Cortex of kidney (tissue), 1 donor: ENCODE data around the gene GPAT2.
"Not testable (repeated sequence)": the region's sequence is repeated elsewhere in the genome, so short reads cannot be mapped to it uniquely, and the experiment has no call there.

Experiments
- DNase-seq: peaks from one replicate; lab custom pipeline; 2025; lab: John Stamatoyannopoulos, UW

Gene GPAT2, protein sequence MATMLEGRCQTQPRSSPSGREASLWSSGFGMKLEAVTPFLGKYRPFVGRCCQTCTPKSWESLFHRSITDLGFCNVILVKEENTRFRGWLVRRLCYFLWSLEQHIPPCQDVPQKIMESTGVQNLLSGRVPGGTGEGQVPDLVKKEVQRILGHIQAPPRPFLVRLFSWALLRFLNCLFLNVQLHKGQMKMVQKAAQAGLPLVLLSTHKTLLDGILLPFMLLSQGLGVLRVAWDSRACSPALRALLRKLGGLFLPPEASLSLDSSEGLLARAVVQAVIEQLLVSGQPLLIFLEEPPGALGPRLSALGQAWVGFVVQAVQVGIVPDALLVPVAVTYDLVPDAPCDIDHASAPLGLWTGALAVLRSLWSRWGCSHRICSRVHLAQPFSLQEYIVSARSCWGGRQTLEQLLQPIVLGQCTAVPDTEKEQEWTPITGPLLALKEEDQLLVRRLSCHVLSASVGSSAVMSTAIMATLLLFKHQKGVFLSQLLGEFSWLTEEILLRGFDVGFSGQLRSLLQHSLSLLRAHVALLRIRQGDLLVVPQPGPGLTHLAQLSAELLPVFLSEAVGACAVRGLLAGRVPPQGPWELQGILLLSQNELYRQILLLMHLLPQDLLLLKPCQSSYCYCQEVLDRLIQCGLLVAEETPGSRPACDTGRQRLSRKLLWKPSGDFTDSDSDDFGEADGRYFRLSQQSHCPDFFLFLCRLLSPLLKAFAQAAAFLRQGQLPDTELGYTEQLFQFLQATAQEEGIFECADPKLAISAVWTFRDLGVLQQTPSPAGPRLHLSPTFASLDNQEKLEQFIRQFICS

GRCh38 chr2:96034792-96035191, at the start of gene GPAT2:
Gene GPAT2 (minus strand): TSS chr2:96034916. CDS start chr2:96032359, 2,557 bp downstream.
- DNase-seq = not testable (repeated sequence)

GRCh38 chr2:96083989-96084857, 49.5 kb upstream of the GPAT2 start:
- no peak for DNase-seq

GRCh38 chr2:96083064-96083939, 48.6 kb upstream of the GPAT2 start:
- no peak for DNase-seq

- no peak for DNase-seq
Measured at GRCh38 chr2:96082211-96083063, 47.7 kb upstream of the GPAT2 start.

DNA sequence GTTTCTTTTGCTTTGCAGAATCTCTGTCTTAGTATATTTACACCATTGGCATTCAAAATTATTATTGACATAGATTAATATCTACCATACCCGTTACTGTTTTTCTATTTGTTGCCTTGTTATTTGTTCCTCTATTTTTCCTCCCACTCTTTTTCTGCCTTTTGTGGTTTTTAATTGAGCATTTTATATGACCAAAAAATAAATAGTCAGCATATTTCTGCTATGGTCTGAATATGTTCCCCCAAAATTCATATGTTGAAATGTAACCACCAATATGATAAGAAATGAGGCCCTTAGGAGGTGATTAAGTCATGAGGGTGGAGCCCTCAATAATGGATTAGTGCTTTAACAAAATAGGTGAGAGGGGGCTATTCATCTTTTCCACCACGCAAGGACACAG, 46.3 kb upstream of the GPAT2 start:
- no peak for DNase-seq

DNA sequence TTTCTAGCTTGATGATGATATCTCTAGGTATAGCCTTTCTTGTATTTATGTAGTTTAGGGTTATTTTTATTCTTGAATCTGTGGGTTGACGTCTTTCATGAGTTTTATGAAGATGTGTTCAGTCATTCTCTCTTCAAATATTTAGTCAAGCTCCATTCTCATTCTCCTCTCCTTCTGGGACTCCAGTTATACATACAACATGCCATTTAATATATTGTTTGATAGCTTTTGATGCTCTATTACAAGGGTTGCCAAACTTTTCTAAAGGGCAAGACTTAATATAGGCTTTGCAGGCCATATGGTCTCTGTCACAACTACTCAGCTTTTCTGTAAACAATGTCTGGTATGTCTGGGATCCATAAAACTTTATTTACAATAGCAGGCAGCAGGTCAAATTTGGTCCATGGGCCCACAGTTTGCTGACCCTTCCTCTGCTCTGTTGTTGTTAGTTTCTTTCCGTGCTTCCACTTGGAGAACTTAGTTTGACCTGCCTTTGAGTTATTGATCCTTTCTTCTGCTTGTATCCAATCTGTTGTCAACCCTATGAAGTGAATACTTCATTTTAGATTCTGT, 40.6 kb upstream of the GPAT2 start:
- DNase-seq = no peak

GRCh38 chr2:96074156-96074555, 39.4 kb upstream of the GPAT2 start:
- DNase-seq = no peak

DNA sequence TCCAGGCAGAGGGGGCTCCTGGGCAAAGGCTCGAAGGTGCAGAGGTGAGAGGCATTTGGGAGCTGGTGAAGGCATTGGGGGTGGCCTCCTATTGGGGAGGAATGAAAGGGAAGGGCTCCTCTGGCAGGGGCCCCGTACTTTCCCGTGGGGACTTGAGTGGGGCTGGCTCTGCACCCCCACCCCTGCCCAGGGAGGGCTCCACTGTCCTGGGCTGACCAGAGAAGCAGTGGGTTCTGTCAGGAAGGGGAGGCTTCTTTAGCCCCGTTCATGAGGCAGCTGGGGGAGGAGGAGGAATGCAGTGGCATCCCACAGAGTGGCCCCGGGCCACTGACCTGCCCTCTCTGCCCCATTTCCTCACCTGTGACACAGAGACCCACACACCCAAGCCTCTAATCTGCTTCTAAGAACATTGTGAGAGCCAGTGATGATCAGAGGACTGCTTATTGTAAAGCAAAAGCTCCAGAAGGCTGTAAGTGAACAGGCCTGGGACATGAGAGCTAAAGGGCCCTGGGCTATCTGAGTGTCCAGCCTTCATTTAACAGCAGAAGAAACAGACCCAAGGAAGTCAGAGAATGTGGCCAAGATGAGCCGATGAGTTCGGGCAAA, 38.6 kb upstream of the GPAT2 start:
- no peak for DNase-seq

DNA sequence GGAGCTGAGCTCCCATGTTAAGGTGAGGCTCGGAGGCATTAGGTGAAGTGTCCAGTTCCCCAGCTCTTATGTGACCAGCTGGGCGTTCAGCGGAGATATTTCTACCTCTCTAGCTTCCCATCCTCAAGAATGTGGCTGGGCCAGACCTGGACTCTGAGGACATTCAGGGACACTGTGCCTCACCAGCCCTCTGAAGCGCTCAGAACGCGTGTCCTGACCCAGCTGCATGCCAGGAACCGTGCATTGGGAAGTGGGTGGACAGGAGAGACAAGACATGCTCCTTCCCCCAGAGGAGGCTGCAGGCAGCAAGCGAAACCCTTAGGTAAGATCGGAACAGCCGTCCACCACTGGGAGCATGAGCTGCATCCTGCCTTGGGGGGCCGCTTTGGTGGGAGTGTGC, 38.0 kb upstream of the GPAT2 start:
- DNase-seq = no peak

DNA sequence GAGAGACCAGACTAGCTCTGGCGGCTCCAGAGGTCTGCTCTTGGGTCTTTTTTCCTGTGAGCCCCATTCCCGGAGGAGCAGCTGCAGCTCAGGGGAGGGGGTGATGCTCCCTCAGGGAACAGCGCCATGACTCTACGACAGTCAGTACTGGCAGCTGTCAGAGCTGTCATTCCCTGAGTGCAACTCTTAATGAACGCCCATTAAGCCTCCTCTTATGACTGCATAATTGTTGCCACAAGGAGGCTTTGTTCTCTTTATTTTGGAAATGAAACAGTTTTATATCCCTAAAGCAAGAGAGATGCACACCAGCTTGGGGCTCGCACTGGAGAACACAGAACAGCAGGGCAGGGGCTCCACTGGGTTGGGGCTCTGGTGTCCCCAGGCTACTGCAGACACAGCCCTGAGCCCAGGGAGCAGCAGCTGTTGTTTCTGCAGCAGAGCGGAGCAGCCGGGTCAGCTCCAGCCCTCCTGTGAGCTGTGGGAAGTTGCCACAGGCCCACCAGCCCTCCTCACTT, 37.3 kb upstream of the GPAT2 start:
- DNase-seq = not testable (repeated sequence)

DNA sequence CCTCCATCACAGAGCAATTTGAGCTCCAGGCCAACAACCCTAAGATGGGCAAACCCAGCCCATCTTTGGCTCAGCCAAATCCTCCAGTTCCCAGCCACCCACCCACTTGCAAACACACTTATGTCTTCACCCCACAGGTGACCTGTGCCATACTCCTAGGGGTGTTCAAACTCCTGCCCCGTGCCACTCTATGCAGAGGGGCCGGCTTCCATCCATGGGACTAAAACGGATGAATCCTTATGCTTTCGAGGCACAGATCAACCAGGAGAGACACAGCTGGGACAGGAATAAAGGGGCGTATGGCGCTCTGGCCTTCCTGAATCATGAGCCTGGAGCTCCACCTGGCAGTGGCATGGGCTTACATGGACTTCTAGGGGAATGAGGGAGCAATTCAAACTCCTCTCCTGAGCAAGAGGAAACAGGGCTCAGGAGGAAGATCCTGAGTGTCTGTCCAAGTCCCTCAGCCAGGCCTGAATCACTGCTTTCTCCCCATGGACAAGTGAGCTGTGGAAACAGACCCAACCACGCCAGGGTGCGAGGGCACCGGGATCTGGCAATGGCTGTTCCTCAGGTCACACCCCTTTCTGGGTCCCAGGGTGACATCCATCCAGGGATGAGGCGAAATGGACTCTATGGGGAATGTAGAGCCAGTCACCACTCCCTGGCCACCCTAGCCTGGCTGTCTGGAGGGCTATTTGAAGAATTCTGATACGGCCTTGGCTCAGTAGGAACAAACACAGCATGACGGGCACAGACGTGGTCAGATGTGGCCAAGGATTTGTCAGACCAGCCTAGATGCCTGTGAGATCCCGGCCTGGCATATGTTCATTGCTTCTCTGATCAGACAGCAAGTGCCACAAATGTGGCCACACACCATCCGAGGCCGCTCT, 36.6 kb upstream of the GPAT2 start:
- DNase-seq = not testable (repeated sequence)

DNA sequence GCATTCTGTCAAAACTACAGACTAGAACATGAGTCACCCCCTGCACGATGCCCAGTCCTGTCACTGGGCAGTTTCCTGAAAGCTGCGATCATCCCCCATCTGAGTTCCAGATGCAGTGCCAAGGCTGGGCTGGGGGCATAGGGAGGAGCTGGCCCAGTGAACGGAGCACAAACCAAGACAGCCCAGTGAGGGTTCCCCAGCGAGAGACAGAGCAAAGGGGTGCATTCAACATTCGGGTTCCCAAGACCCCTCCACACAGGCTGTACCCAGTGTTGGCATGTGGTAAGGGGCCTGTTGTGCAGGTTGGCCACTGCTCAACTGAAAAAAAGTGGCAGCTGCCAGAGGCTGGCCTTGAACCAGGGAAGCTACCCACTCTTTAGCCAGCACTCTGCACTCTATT, 35.6 kb upstream of the GPAT2 start:
- DNase-seq = not testable (repeated sequence)

DNA sequence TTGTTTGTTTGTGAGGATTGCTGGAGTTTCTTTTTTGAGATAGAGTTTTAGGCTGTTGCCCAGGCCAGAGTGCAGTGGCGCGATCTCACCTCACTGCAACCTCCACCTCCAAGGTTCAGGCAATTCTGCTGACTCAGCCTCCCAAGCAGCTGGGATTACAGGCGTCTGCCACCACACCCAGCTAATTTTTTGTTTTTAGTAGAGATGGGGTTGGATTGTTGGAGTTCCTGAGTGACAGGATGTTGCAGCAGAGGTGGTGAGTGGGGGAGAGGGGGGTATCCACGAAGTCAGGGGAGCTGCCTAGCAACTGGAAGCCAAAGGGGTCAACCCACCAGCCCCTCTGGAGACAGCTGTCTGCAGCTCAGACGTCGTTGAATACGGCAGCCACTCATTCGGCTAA, 35.2 kb upstream of the GPAT2 start:
- not testable (repeated sequence) for DNase-seq

DNA sequence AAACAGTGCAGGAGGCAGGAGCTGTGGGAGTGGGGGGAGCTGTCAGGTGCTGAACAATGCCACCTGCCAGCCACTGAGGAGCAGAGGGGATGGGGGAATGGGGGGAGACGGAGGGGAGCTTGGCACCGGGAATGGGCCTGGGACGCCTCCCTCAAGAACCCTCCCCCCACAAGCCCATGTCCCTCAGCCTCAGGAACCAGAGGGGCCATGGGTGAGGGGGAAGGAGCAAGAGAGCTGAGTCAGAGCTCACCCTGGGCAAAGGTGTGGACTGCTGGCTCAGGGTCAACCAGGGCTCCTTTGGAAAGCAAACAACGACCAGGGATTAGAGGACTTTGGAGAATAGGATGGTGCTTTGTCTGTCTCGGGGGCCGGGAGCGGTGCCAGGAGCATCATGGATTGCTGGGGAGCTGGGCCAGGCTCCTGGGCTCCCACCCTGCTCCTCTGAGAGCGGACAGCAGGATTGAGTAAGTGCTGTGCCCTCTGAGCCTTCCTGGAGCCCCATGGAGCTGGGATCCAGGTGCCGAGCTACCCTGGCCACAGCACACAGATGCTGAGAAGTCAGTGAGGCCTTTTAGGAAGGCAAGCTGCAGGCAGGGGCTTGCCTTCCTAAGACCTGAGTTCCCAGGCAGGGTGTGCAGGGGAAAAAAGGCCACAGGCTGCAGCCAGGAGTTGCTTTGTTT, 33.3 kb upstream of the GPAT2 start:
- not testable (repeated sequence) for DNase-seq

- DNase-seq = not testable (repeated sequence)
Measured at GRCh38 chr2:96067098-96067660, 32.5 kb upstream of the GPAT2 start.

DNA sequence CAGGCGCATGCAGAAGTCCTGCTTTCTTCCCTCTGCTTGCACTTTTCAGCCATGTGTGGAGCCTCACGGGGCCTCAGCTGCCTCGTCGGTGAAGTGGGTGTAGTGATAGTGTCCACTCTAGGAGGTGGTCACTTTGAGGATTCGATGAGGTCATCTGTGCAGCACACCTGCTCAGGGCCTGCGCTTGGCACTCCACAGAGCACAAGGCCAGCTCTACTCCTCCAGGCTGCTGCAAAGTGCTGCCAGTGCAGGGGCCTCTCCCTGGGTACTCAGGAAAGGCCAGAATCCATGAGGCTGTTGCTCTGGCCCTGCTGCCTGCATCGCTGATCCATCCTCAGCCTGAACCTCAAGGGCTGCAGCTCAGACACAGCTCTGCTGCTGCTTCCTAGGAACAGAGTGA, 31.8 kb upstream of the GPAT2 start:
- not testable (repeated sequence) for DNase-seq

DNA sequence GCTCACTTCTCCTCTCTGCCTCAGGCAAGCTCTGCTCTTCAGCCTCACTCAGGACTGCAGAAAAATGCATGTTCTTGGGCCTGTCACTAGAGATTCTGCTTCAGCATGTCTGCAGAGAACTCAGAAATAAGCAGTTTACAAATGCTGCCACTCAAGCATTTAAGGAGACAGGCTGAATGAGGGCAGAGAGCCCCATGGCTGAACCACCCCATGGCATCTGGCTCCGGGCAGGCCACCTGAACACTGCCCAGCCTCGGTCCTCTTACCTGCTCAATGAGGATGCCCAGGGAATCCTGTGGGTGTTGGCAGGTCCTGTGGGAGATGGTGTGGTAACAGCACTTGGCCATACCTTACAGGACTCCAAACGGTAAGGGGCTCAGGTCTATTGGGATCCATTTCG, 31.2 kb upstream of the GPAT2 start:
- not testable (repeated sequence) for DNase-seq
